ENCODE results near the gene TACSTD2. TPM values are rescaled to one million over a fixed set of nuclear protein-coding genes. Genes with fewer than 3 reads are reported as not detected.
"Not testable (repeated sequence)": the region's sequence is repeated elsewhere in the genome, so short reads cannot be mapped to it uniquely, and the experiment has no call there.

Gene TACSTD2
- total RNA-seq, 1 donor from 2014 or later = 0.52 TPM

DNA sequence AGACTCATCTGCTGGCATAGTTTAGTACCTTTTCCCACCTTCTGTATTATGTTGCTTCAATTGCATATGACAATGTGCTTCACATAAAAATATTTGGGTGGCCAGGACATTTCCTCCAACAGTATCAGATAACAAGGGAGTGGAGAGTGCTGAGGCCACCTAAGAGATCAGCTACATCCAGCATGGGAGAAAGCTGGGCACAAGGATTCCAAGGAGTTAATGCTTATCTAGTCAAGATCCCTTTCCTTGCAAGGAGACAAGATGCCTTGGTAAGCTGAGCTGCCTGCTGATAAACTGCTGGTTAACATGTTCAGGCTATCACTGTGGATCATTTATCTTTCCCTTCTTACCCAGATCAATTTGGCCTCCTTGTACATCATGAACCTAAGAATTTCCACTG lies 5.4 kb downstream of the TACSTD2 start:
- Histone ChIP-seq H3K27ac (ENCODE audit: low read depth, low read length) (no peak overlapping the region), H3K9me3 (ENCODE audit: control insufficient read depth in 3 of 3, low read length in 3 of 3) (no peaks in the 10 kb centered on the region), H3K9ac (ENCODE audit: low read depth in 1 of 3, low read length in 3 of 3) (no peak overlapping the region), H3K4me1 (ENCODE audit: control insufficient read depth in 3 of 3, insufficient read depth in 3 of 3, low read length in 3 of 3) (peaks cover 13 to 25% (median 13%) of the 10 kb centered on the region in 3 donors), H3K36me3 (ENCODE audit: control insufficient read depth in 3 of 3, insufficient read depth in 3 of 3, low read length in 3 of 3) (no peaks in the 10 kb centered on the region), H3K27me3 (ENCODE audit: control insufficient read depth in 3 of 3, insufficient read depth in 3 of 3, low read length in 3 of 3) (peaks cover 16 to 25% (median 23%) of the 10 kb centered on the region in 3 donors), H3K4me3 (ENCODE audit: low read length in 3 of 3) (no peak overlapping the region)

- no peaks in the 10 kb centered on the region for H3K9me3 ChIP-seq (ENCODE audit: control insufficient read depth in 3 of 3, low read length in 3 of 3)
- H3K4me3 ChIP-seq (ENCODE audit: low read length in 3 of 3) = no peak overlapping the region
- no peaks in the 10 kb centered on the region for H3K36me3 ChIP-seq (ENCODE audit: control insufficient read depth in 3 of 3, insufficient read depth in 3 of 3, low read length in 3 of 3)
- H3K27ac ChIP-seq (ENCODE audit: low read depth, low read length) = no peak overlapping the region
- peaks cover 12 to 21% (median 13%) of the 10 kb centered on the region in 3 donors for H3K4me1 ChIP-seq (ENCODE audit: control insufficient read depth in 3 of 3, insufficient read depth in 3 of 3, low read length in 3 of 3)
- peaks cover 8 to 18% (median 15%) of the 10 kb centered on the region in 3 donors for H3K27me3 ChIP-seq (ENCODE audit: control insufficient read depth in 3 of 3, insufficient read depth in 3 of 3, low read length in 3 of 3)
- no peak overlapping the region for H3K9ac ChIP-seq (ENCODE audit: low read depth in 1 of 3, low read length in 3 of 3)
Measured at GRCh38 chr1:58570817-58571216, 6.2 kb downstream of the TACSTD2 start.

DNA sequence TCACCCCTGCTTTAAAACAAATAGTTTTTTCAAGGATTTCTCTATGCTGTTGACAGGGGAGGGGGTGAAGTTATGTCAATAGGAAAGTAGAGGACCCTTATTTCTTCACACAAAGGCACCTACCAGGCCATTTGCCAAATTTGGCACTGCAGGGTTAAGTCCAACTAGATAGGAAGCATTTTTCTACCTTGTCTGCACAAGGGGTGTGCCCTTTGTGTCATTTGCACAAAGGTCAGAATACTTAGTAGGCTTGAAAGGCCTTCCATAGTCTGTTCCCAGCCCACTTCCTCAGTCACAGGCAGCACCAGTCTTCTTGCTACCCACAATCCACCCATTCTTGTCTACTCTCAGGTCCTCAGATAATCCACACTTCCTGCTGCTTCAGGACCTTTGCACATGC lies 7.0 kb downstream of the TACSTD2 start:
- peaks cover 2 to 16% (median 10%) of the 10 kb centered on the region in 3 donors for H3K27me3 ChIP-seq (ENCODE audit: control insufficient read depth in 3 of 3, insufficient read depth in 3 of 3, low read length in 3 of 3)
- H3K27ac ChIP-seq (ENCODE audit: low read depth, low read length) = no peak overlapping the region

DNA sequence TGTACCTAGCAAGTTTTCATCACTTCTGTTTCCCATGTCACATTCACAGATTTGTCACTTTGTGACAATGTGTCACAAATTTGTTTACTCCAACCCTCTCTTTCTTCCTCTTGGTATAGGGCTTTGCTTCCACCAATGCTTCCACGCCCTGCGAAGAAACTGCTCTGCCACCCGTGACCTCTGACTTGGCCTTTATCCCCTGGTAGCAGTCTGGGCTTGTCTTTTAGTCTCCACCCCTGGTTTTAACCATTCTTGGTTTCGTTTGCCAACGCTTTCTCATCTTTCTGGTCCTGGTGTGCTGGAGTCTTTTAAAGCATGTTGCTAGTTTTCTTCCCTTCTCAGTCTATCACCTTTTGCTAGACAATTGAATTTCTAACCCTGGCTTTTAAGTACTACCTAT lies 8.1 kb downstream of the TACSTD2 start:
- H3K9me3 ChIP-seq (ENCODE audit: control insufficient read depth in 3 of 3, low read length in 3 of 3) = no peaks in the 10 kb centered on the region
- no peak overlapping the region for H3K27ac ChIP-seq (ENCODE audit: low read depth, low read length)
- peaks cover 12 to 21% (median 13%) of the 10 kb centered on the region in 3 donors for H3K4me1 ChIP-seq (ENCODE audit: control insufficient read depth in 3 of 3, insufficient read depth in 3 of 3, low read length in 3 of 3)
- H3K9ac ChIP-seq (ENCODE audit: low read depth in 1 of 3, low read length in 3 of 3) = no peak overlapping the region
- no peak overlapping the region for H3K4me3 ChIP-seq (ENCODE audit: low read length in 3 of 3)
- H3K36me3 ChIP-seq (ENCODE audit: control insufficient read depth in 3 of 3, insufficient read depth in 3 of 3, low read length in 3 of 3) = no peaks in the 10 kb centered on the region
- peaks cover 0 to 8% (median 5%) of the 10 kb centered on the region in 3 donors for H3K27me3 ChIP-seq (ENCODE audit: control insufficient read depth in 3 of 3, insufficient read depth in 3 of 3, low read length in 3 of 3)

More for the DNA sequence above, 7.0 kb downstream of the TACSTD2 start:
- peaks cover 12 to 21% (median 13%) of the 10 kb centered on the region in 3 donors for H3K4me1 ChIP-seq (ENCODE audit: control insufficient read depth in 3 of 3, insufficient read depth in 3 of 3, low read length in 3 of 3)
- H3K9me3 ChIP-seq (ENCODE audit: control insufficient read depth in 3 of 3, low read length in 3 of 3) = no peaks in the 10 kb centered on the region
- H3K9ac ChIP-seq (ENCODE audit: low read depth in 1 of 3, low read length in 3 of 3) = no peak overlapping the region
- H3K4me3 ChIP-seq (ENCODE audit: low read length in 3 of 3) = no peak overlapping the region
- no peaks in the 10 kb centered on the region for H3K36me3 ChIP-seq (ENCODE audit: control insufficient read depth in 3 of 3, insufficient read depth in 3 of 3, low read length in 3 of 3)

- Histone ChIP-seq H3K9ac (ENCODE audit: low read depth in 1 of 3, low read length in 3 of 3) (no peak overlapping the region), H3K9me3 (ENCODE audit: control insufficient read depth in 3 of 3, low read length in 3 of 3) (no peaks in the 10 kb centered on the region), H3K4me1 (ENCODE audit: control insufficient read depth in 3 of 3, insufficient read depth in 3 of 3, low read length in 3 of 3) (peaks cover 12 to 21% (median 13%) of the 10 kb centered on the region in 3 donors), H3K27me3 (ENCODE audit: control insufficient read depth in 3 of 3, insufficient read depth in 3 of 3, low read length in 3 of 3) (peaks cover 0 to 5% (median 0%) of the 10 kb centered on the region in 3 donors), H3K36me3 (ENCODE audit: control insufficient read depth in 3 of 3, insufficient read depth in 3 of 3, low read length in 3 of 3) (no peaks in the 10 kb centered on the region), H3K4me3 (ENCODE audit: low read length in 3 of 3) (no peak overlapping the region), H3K27ac (ENCODE audit: low read depth, low read length) (no peak overlapping the region)
Measured at GRCh38 chr1:58568271-58568860, 8.7 kb downstream of the TACSTD2 start.

DNA sequence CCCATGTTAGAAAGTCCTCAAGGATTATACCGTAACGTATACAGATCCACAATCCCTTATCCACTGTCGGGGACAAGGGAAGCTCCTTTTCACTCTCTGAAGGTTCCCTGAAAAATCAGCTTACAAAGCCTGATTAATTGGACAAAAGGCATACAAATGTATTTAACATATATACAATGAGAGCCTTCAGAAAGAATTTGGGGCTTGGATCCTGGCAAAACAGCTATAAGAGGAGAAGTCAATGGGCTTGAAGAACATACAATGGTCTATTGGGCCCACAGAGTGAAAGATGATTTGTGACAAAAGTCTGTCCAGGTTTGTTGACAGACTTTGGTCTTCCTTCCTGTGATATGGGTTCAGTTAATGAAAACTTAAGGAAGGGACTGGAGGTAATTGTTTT lies 10.7 kb downstream of the TACSTD2 start:
- H3K4me1 ChIP-seq (ENCODE audit: control insufficient read depth in 3 of 3, insufficient read depth in 3 of 3, low read length in 3 of 3) = peaks cover 12 to 21% (median 13%) of the 10 kb centered on the region in 3 donors
- H3K36me3 ChIP-seq (ENCODE audit: control insufficient read depth in 3 of 3, insufficient read depth in 3 of 3, low read length in 3 of 3) = no peaks in the 10 kb centered on the region
- H3K4me3 ChIP-seq (ENCODE audit: low read length in 3 of 3) = no peak overlapping the region
- H3K9me3 ChIP-seq (ENCODE audit: control insufficient read depth in 3 of 3, low read length in 3 of 3) = no peaks in the 10 kb centered on the region
- H3K27ac ChIP-seq (ENCODE audit: low read depth, low read length) = no peak overlapping the region
- peaks cover 0 to 2% (median 0%) of the 10 kb centered on the region in 3 donors for H3K27me3 ChIP-seq (ENCODE audit: control insufficient read depth in 3 of 3, insufficient read depth in 3 of 3, low read length in 3 of 3)
- no peak overlapping the region for H3K9ac ChIP-seq (ENCODE audit: low read depth in 1 of 3, low read length in 3 of 3)

DNA sequence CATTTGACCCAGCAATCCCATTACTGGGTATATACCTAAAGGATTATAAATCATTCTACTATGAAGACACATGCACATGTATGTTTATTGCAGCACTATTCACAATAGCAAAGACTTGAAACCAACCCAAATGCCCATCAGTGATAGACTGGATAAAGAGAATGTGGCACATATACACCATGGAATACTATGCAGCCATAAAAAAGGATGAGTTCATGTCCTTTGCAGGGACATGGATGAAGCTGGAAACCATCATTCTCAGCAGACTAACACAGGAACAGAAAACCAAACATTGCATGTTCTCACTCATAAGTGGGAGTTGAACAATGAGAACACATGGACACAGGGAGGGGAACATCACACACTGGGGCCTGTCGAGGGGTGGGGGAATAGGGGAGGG lies 13.3 kb downstream of the TACSTD2 start:
- not testable (repeated sequence) for H3K9me3 ChIP-seq (ENCODE audit: control insufficient read depth in 3 of 3, low read length in 3 of 3); H3K4me3 ChIP-seq (ENCODE audit: low read length in 3 of 3); H3K27me3 ChIP-seq (ENCODE audit: control insufficient read depth in 3 of 3, insufficient read depth in 3 of 3, low read length in 3 of 3); H3K27ac ChIP-seq (ENCODE audit: low read depth, low read length); H3K36me3 ChIP-seq (ENCODE audit: control insufficient read depth in 3 of 3, insufficient read depth in 3 of 3, low read length in 3 of 3); H3K9ac ChIP-seq (ENCODE audit: low read depth in 1 of 3, low read length in 3 of 3)
- peaks cover 11 to 16% (median 12%) of the 10 kb centered on the region in 3 donors for H3K4me1 ChIP-seq (ENCODE audit: control insufficient read depth in 3 of 3, insufficient read depth in 3 of 3, low read length in 3 of 3)

- no peaks in the 10 kb centered on the region for H3K9me3 ChIP-seq (ENCODE audit: control insufficient read depth in 3 of 3, low read length in 3 of 3)
- no peaks in the 10 kb centered on the region for H3K36me3 ChIP-seq (ENCODE audit: control insufficient read depth in 3 of 3, insufficient read depth in 3 of 3, low read length in 3 of 3)
- H3K27ac ChIP-seq (ENCODE audit: low read depth, low read length) = no peak overlapping the region
- no peaks in the 10 kb centered on the region for H3K4me1 ChIP-seq (ENCODE audit: control insufficient read depth in 3 of 3, insufficient read depth in 3 of 3, low read length in 3 of 3)
- no peak overlapping the region for H3K9ac ChIP-seq (ENCODE audit: low read depth in 1 of 3, low read length in 3 of 3)
- H3K4me3 ChIP-seq (ENCODE audit: low read length in 3 of 3) = no peak overlapping the region
- no peaks in the 10 kb centered on the region for H3K27me3 ChIP-seq (ENCODE audit: control insufficient read depth in 3 of 3, insufficient read depth in 3 of 3, low read length in 3 of 3)
Measured at GRCh38 chr1:58561633-58562032, 15.4 kb downstream of the TACSTD2 start.

- no peak overlapping the region for H3K4me3 ChIP-seq (ENCODE audit: low read length in 3 of 3)
- no peaks in the 10 kb centered on the region for H3K27me3 ChIP-seq (ENCODE audit: control insufficient read depth in 3 of 3, insufficient read depth in 3 of 3, low read length in 3 of 3)
- H3K4me1 ChIP-seq (ENCODE audit: control insufficient read depth in 3 of 3, insufficient read depth in 3 of 3, low read length in 3 of 3) = no peaks in the 10 kb centered on the region
- no peak overlapping the region for H3K27ac ChIP-seq (ENCODE audit: low read depth, low read length)
- no peak overlapping the region for H3K9ac ChIP-seq (ENCODE audit: low read depth in 1 of 3, low read length in 3 of 3)
- no peaks in the 10 kb centered on the region for H3K9me3 ChIP-seq (ENCODE audit: control insufficient read depth in 3 of 3, low read length in 3 of 3)
- no peaks in the 10 kb centered on the region for H3K36me3 ChIP-seq (ENCODE audit: control insufficient read depth in 3 of 3, insufficient read depth in 3 of 3, low read length in 3 of 3)
Measured at GRCh38 chr1:58555393-58555792, 21.7 kb downstream of the TACSTD2 start.

DNA sequence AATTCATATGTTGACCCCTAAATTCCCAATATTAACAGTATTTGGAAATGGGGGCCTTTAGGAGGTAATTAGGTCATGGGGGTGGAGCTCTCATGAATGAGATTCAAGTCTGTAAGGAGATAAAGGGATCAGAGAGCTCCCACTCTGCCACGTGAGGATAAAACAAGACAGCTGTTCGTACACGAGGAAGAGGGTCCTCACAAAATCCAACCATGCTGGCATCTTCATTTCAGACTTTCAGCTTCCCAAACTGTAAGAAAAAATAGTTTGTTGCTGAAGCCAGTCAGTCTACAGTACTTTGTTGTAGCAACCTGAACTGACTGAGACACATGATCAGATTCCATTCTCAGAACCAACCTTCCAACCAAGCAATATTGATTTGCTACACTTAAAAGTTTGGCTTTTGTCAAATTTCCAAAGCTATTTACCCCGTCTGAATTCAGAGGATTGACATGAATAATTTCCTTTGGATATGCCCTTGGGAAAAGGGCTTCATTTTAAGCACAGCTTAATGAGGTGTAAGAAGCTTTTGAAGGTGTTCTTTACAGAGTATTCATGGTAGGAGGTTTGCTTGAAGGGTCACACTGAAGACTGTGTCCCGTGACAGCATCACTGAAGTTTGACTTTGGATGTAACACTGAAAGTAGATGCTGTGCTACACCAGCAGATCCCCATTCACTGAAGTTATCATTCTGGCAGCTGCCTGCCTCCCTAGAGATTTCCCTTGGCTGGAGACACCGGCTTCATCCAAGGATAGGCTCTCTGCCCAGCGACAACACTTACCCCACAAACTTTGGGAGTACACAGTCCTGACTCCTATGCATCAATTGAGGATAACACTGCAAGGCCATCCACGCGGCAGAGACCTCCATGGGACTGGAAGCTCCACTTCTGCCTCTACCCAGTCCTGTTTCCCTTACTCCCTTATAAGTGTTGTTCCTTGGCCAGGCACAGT lies 25.6 kb downstream of the TACSTD2 start:
- no peaks in the 10 kb centered on the region for H3K27me3 ChIP-seq (ENCODE audit: control insufficient read depth in 3 of 3, insufficient read depth in 3 of 3, low read length in 3 of 3)
- no peak overlapping the region for H3K9ac ChIP-seq (ENCODE audit: low read depth in 1 of 3, low read length in 3 of 3)
- no peaks in the 10 kb centered on the region for H3K4me1 ChIP-seq (ENCODE audit: control insufficient read depth in 3 of 3, insufficient read depth in 3 of 3, low read length in 3 of 3)
- no peaks in the 10 kb centered on the region for H3K36me3 ChIP-seq (ENCODE audit: control insufficient read depth in 3 of 3, insufficient read depth in 3 of 3, low read length in 3 of 3)
- no peak overlapping the region for H3K27ac ChIP-seq (ENCODE audit: low read depth, low read length)
- H3K9me3 ChIP-seq (ENCODE audit: control insufficient read depth in 3 of 3, low read length in 3 of 3) = no peaks in the 10 kb centered on the region
- H3K4me3 ChIP-seq (ENCODE audit: low read length in 3 of 3) = no peak overlapping the region

All from skeletal muscle tissue (tissue), 4 donors.